B cell (primary cell): ENCODE measurements around the gene TCF7L1. TPM values are rescaled to one million over a fixed set of nuclear protein-coding genes. Genes with fewer than 3 reads are reported as not detected.

Experiments used
- ATAC-seq: fragments of 200-7000 bp; cut with Tn5 transposase; one replicate; pipeline ENCODE4 v1.10.0; 2021; ENCODE audit warnings: low read depth, mild to moderate bottlenecking, moderate number of reproducible peaks, moderate library complexity
- CTCF ChIA-PET: fragments of 350-600 bp; sonication (Branson Sonifier 250); formaldehyde crosslinking; loops from one replicate; lab custom pipeline; 2021; ENCODE audit warnings: antibody characterized with exemption, inconsistent platforms; lab: Charles Lee
- POLR2A ChIA-PET: fragments of 350-600 bp; sonication (Branson Sonifier 250); formaldehyde crosslinking; loops from one replicate; lab custom pipeline; 2021; ENCODE audit warnings: antibody characterized with exemption; lab: Charles Lee
- DNase-seq: peaks from one replicate; pipeline ENCODE4 v3.0.0; 2013
- H2AFZ ChIP-seq: 2 replicates; pipeline ENCODE4 v1.6.1; 2012; ENCODE audit warnings: mild to moderate bottlenecking, low read depth, low read length; ENCODE audit not compliant: insufficient read depth, poor library complexity, severe bottlenecking
- H3K27ac ChIP-seq, 2 donors: 1 replicate in 1 of 2; 2 replicates in 1 of 2; pipeline ENCODE4 v1.5.1; 2012 to 2013; ENCODE audit warnings: low read length in 2 of 2, mild to moderate bottlenecking in 2 of 2, moderate library complexity in 1 of 2
- H3K27me3 ChIP-seq, 4 experiments: fragments of 200-600 bp in 1 of 4; sonication (generic) in 1 of 4; replicated peaks in 1 of 4; 1 replicate in 2 of 4; 2 replicates in 2 of 4; pipeline versions ENCODE4 v1.6.1 to v1.7.0; 2013 to 2016; ENCODE audit warnings: low read length in 3 of 4, mild to moderate bottlenecking in 2 of 4, mixed read lengths in 1 of 4, moderate library complexity in 1 of 4; ENCODE audit not compliant: insufficient read depth in 4 of 4, control insufficient read depth in 3 of 4; ENCODE audit errors: control extremely low read depth in 1 of 4
- H3K36me3 ChIP-seq, 2 experiments: replicated peaks in 1 of 2; 1 replicate in 1 of 2; 2 replicates in 1 of 2; pipeline versions ENCODE4 v1.6.1 to v1.7.1; 2013; ENCODE audit warnings: low read length in 1 of 2; ENCODE audit not compliant: insufficient read depth in 2 of 2, control insufficient read depth in 1 of 2; ENCODE audit errors: control extremely low read depth in 1 of 2, extremely low read depth in 1 of 2
- H3K4me1 ChIP-seq, 2 donors: fragments of 200-600 bp in 1 of 2; sonication (generic) in 1 of 2; 1 replicate in 1 of 2; 2 replicates in 1 of 2; pipeline versions ENCODE4 v1.5.1 to v1.6.1; 2013 to 2017; ENCODE audit warnings: low read length in 2 of 2; ENCODE audit not compliant: control insufficient read depth in 2 of 2, insufficient read depth in 2 of 2
- H3K4me2 ChIP-seq: replicated peaks from 2 replicates; pipeline ENCODE3; 2012; ENCODE audit warnings: mild to moderate bottlenecking, low read depth, low read length; ENCODE audit not compliant: poor library complexity, severe bottlenecking
- H3K4me3 ChIP-seq, 5 experiments: fragments of 200-600 bp in 1 of 5; sonication (generic) in 1 of 5; 1 replicate in 3 of 5; 2 replicates in 2 of 5; pipeline versions ENCODE4 v1.5.1 to v1.7.0; 2011 to 2016; ENCODE audit warnings: low read length in 4 of 5, mild to moderate bottlenecking in 4 of 5, low read depth in 2 of 5, control low read depth in 1 of 5, moderate library complexity in 1 of 5; ENCODE audit not compliant: insufficient read depth in 1 of 5; ENCODE audit errors: control extremely low read depth in 1 of 5, extremely low read depth in 1 of 5
- H3K79me2 ChIP-seq: fragments of 200-600 bp; sonication (generic); one replicate; pipeline ENCODE4 v1.6.0; 2016; ENCODE audit warnings: low read length; ENCODE audit not compliant: control insufficient read depth, insufficient read depth
- H3K9ac ChIP-seq: fragments of 200-600 bp; sonication (generic); 2 replicates; pipeline ENCODE4 v1.6.1; 2017; ENCODE audit warnings: mild to moderate bottlenecking, low read length, moderate library complexity
- H3K9me3 ChIP-seq, 3 donors: one replicate each; pipeline versions ENCODE4 v1.6.1 to v1.7.1; 2013; ENCODE audit warnings: low read length in 2 of 3; ENCODE audit not compliant: control insufficient read depth in 2 of 3, insufficient read depth in 1 of 3; ENCODE audit errors: control extremely low read depth in 1 of 3
- H4K20me1 ChIP-seq: 2 replicates; pipeline ENCODE4 v1.6.0; 2012; ENCODE audit warnings: mild to moderate bottlenecking, low read length; ENCODE audit not compliant: insufficient read depth, control insufficient read depth, poor library complexity, severe bottlenecking
- H3K27ac Mint-ChIP-seq: one replicate; pipeline ENCODE4 v1.8.0; 2021; ENCODE audit warnings: mixed read lengths
- H3K27me3 Mint-ChIP-seq: one replicate; pipeline ENCODE4 v1.8.0; 2021; ENCODE audit warnings: mixed read lengths
- H3K4me1 Mint-ChIP-seq: one replicate; pipeline ENCODE4 v1.8.0; 2021; ENCODE audit warnings: mixed read lengths
- H3K4me3 Mint-ChIP-seq: one replicate; pipeline ENCODE4 v1.8.0; 2021; ENCODE audit warnings: mixed read lengths
- H3K9me3 Mint-ChIP-seq: one replicate; pipeline ENCODE4 v1.8.0; 2022; ENCODE audit warnings: mixed read lengths; ENCODE audit not compliant: insufficient read depth
- EZH2 ChIP-seq: IDR thresholded peaks from 2 replicates; pipeline ENCODE4 v1.6.1; 2012; ENCODE audit warnings: borderline replicate concordance, low read depth, mild to moderate bottlenecking, moderate library complexity, low read length; ENCODE audit not compliant: insufficient read depth, poor library complexity, severe bottlenecking
- WGBS: methylation state at CpG from one replicate; pipeline ENCODE4 v1.1.5; 2013; ENCODE audit warnings: missing lambda C conversion rate; ENCODE audit not compliant: insufficient coverage; 5-methylcytosine and 5-hydroxymethylcytosine counted together
- intact Hi-C: fragments of 100-400 bp; cut with micrococcal nuclease; formaldehyde crosslinking; loops from one replicate; pipeline ENCODE4 v1.10.0; 2022
- polyA plus RNA-seq: library from polyadenylated mRNA; depleted of rRNA; stranded (reverse); fragments of >200 nt; gene quantifications from 2 replicates; pipeline ENCODE4 v1.2.3, GENCODE V29; 2012
- total RNA-seq, 2 donors: library from RNA; stranded (reverse); fragments of 120-200 nt in 1 of 2; gene quantifications; 1 replicate in 1 of 2; 2 replicates in 1 of 2; pipeline versions ENCODE4 v1.2.3 to v1.2.4, GENCODE V29; 2013 to 2022
- TF ChIP-seq, protein P1 (sequence below): fragments of 200-600 bp; IDR thresholded peaks from one replicate; pipeline ENCODE4 v1.8.0; 2022; ENCODE audit warnings: antibody characterized with exemption, mild to moderate bottlenecking

The TCF7L1 gene
- total and polyA plus RNA-seq, 2 donors (not counting 1 experiment from before 2014, with no cell fraction given): 0.67 to 0.81 TPM

DNA sequence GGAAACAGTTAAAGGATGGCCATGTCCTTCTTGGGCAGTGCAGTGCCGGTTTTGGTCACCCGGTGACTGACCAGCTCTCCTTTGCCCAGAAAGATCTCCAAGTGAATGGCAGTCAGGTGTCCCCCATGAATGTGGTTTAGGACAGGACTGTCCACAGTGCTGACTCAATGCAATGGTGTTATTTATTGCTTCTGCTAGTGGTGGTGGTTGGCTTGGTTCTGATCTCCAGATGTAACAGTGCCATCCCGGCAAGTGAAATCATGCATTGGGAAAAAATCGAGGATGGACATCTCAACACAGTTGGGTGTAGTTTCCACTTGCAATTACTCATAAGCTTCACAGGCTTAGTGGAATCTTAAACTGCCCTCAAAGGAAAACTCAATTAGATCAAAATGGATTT, 112.7 kb downstream of the TCF7L1 start:
- Histone ChIP-seq H3K9ac (no peak overlapping the region), H3K79me2 (no peaks in the 10 kb centered on the region), H2AFZ (no peak overlapping the region), H3K36me3 (no peaks in the 10 kb centered on the region), H3K4me2 (no peak overlapping the region), H3K27ac (no peak overlapping the region), H3K4me1 (no peaks in the 10 kb centered on the region), H3K27me3 (no peaks in the 10 kb centered on the region), H3K9me3 (no peaks in the 10 kb centered on the region), H4K20me1 (no peaks in the 10 kb centered on the region), H3K4me3 (no peak overlapping the region)
- H3K27me3 Mint-ChIP-seq: peaks cover 25% of the 10 kb centered on the region
- H3K9me3 Mint-ChIP-seq: no peaks in the 10 kb centered on the region
- CTCF ChIA-PET: interaction anchor here (1.5 kb wide), 1 partner anchor 41 kb away, joined by 4 read pairs; no protein-coding TSS in a partner anchor
- intact Hi-C loops: no loop called here
- TF ChIP-seq, protein P1, sequence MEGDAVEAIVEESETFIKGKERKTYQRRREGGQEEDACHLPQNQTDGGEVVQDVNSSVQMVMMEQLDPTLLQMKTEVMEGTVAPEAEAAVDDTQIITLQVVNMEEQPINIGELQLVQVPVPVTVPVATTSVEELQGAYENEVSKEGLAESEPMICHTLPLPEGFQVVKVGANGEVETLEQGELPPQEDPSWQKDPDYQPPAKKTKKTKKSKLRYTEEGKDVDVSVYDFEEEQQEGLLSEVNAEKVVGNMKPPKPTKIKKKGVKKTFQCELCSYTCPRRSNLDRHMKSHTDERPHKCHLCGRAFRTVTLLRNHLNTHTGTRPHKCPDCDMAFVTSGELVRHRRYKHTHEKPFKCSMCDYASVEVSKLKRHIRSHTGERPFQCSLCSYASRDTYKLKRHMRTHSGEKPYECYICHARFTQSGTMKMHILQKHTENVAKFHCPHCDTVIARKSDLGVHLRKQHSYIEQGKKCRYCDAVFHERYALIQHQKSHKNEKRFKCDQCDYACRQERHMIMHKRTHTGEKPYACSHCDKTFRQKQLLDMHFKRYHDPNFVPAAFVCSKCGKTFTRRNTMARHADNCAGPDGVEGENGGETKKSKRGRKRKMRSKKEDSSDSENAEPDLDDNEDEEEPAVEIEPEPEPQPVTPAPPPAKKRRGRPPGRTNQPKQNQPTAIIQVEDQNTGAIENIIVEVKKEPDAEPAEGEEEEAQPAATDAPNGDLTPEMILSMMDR: no peak
- no peak for TF ChIP-seq EZH2
- 88% methylated on average over 4 of the region's 4 CpGs for WGBS
- no peak overlapping the region for H3K4me3 Mint-ChIP-seq
- DNase-seq (no peak), ATAC-seq (no peak)
- no peaks in the 10 kb centered on the region for H3K4me1 Mint-ChIP-seq
- H3K27ac Mint-ChIP-seq: no peak overlapping the region
- POLR2A ChIA-PET: no interaction called here

DNA sequence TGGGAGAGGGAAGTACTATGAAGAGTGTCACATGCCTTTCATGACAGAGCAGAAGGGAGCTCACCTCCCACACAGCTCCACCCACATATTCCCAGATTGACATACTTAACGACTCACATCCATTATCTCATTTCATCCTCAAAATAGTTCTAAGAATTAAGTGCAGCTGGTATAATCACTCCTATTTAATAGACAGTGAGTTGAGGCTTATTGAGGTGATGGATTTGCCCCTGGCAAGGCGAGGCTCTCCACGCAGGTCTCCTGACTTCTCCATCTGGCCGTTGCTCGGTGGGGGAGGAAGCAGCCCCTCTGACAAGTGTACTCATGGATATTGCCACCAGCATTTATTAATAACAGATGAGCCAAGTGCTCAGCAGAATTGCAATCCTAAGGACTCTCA, 113.2 kb downstream of the TCF7L1 start:
- 80% methylated on average over 3 of the region's 5 CpGs for WGBS
- no peak for ATAC-seq
- DNase-seq: no peak
- H3K27me3 Mint-ChIP-seq: peaks cover 25% of the 10 kb centered on the region
- TF ChIP-seq, protein P1: no peak
- no peak for TF ChIP-seq EZH2
- no peaks in the 10 kb centered on the region for H3K9me3 Mint-ChIP-seq
- no peak overlapping the region for H3K4me3 Mint-ChIP-seq
- no peak overlapping the region for H3K9ac ChIP-seq
- no peak overlapping the region for H2AFZ ChIP-seq
- no peaks in the 10 kb centered on the region for H3K9me3 ChIP-seq
- CTCF ChIA-PET: interaction anchor here (1.5 to 1.6 kb wide), 2 partner anchors 40 to 54 kb away, joined by 3 to 4 read pairs; no protein-coding TSS in a partner anchor
- no peaks in the 10 kb centered on the region for H4K20me1 ChIP-seq
- H3K4me1 Mint-ChIP-seq: no peaks in the 10 kb centered on the region
- no peak overlapping the region for H3K27ac ChIP-seq
- no peaks in the 10 kb centered on the region for H3K79me2 ChIP-seq
- H3K27ac Mint-ChIP-seq: no peak overlapping the region
- POLR2A ChIA-PET: no interaction called here
- H3K4me2 ChIP-seq: no peak overlapping the region
- no peaks in the 10 kb centered on the region for H3K4me1 ChIP-seq
- H3K27me3 ChIP-seq: no peaks in the 10 kb centered on the region
- H3K4me3 ChIP-seq: no peak overlapping the region
- intact Hi-C loops: no loop called here
- no peaks in the 10 kb centered on the region for H3K36me3 ChIP-seq
